Mesendoderm (in vitro differentiated cells): ENCODE measurements around the gene WNK2.

Experiments used
- DNase-seq: peaks from one replicate; pipeline ENCODE4 v3.0.0; 2013
- H2AK5ac ChIP-seq: 2 replicates; pipeline ENCODE4 v1.6.1; 2013; ENCODE audit warnings: low read length, inconsistent platforms
- H2BK120ac ChIP-seq: 2 replicates; pipeline ENCODE4 v1.6.1; 2013; ENCODE audit warnings: low read depth, mild to moderate bottlenecking, low read length, moderate library complexity, mixed read lengths
- H2BK15ac ChIP-seq: replicated peaks from 2 replicates; pipeline ENCODE4 v1.6.1; 2013; ENCODE audit warnings: low read depth, mild to moderate bottlenecking, moderate library complexity
- H2BK5ac ChIP-seq: 2 replicates; pipeline ENCODE4 v1.6.1; 2013; ENCODE audit warnings: low read length, inconsistent platforms
- H3K18ac ChIP-seq: 2 replicates; pipeline ENCODE4 v1.6.1; 2013; ENCODE audit warnings: mild to moderate bottlenecking, low read length, mixed read lengths
- H3K23ac ChIP-seq: one replicate; pipeline ENCODE4 v1.6.1; 2013; ENCODE audit warnings: low read length
- H3K27ac ChIP-seq: 2 replicates; pipeline ENCODE4 v1.5.1; 2013; ENCODE audit warnings: low read depth, mild to moderate bottlenecking, inconsistent platforms, low read length, moderate library complexity
- H3K27me3 ChIP-seq: 2 replicates; pipeline ENCODE4 v1.6.1; 2013; ENCODE audit warnings: low read length, control low read depth, mild to moderate bottlenecking, inconsistent platforms; ENCODE audit not compliant: insufficient read depth, poor library complexity
- H3K36me3 ChIP-seq: 2 replicates; pipeline ENCODE4 v1.6.1; 2013; ENCODE audit warnings: low read length, inconsistent platforms; ENCODE audit not compliant: control insufficient read depth, insufficient read depth
- H3K4ac ChIP-seq: one replicate; pipeline ENCODE4 v1.6.1; 2013; ENCODE audit warnings: low read depth, mild to moderate bottlenecking, low read length, moderate library complexity
- H3K4me1 ChIP-seq: 2 replicates; pipeline ENCODE4 v1.6.1; 2013; ENCODE audit warnings: low read depth, low read length, inconsistent platforms; ENCODE audit not compliant: control insufficient read depth
- H3K4me2 ChIP-seq: 2 replicates; pipeline ENCODE4 v1.6.1; 2013; ENCODE audit warnings: low read length
- H3K4me3 ChIP-seq: 2 replicates; pipeline ENCODE4 v1.5.1; 2013; ENCODE audit warnings: mild to moderate bottlenecking, low read length
- H3K56ac ChIP-seq: one replicate; pipeline ENCODE4 v1.6.1; 2013; ENCODE audit warnings: low read length
- H3K79me1 ChIP-seq: 2 replicates; pipeline ENCODE4 v1.6.1; 2013; ENCODE audit warnings: low read length, inconsistent platforms
- H3K79me2 ChIP-seq: 2 replicates; pipeline ENCODE4 v1.6.1; 2013; ENCODE audit warnings: mild to moderate bottlenecking, low read length; ENCODE audit not compliant: control insufficient read depth, insufficient read depth
- H3K9ac ChIP-seq: 2 replicates; pipeline ENCODE4 v1.6.1; 2013; ENCODE audit warnings: low read length, inconsistent platforms
- H4K5ac ChIP-seq: one replicate; pipeline ENCODE4 v1.6.1; 2013; ENCODE audit warnings: low read length
- H4K8ac ChIP-seq: one replicate; pipeline ENCODE4 v1.6.1; 2013; ENCODE audit warnings: low read depth, mild to moderate bottlenecking, control low read depth, low read length, moderate library complexity
- WGBS: extraction: QIAGEN DNeasy Blood & Tissue Kit; methylation state at CpG from one replicate; pipeline ENCODE4 v1.1.7; 2013; ENCODE audit warnings: low lambda C conversion rate, missing lambda C conversion rate; ENCODE audit not compliant: insufficient coverage; ENCODE audit errors: extremely low coverage; 5-methylcytosine and 5-hydroxymethylcytosine counted together

Gene WNK2

DNA sequence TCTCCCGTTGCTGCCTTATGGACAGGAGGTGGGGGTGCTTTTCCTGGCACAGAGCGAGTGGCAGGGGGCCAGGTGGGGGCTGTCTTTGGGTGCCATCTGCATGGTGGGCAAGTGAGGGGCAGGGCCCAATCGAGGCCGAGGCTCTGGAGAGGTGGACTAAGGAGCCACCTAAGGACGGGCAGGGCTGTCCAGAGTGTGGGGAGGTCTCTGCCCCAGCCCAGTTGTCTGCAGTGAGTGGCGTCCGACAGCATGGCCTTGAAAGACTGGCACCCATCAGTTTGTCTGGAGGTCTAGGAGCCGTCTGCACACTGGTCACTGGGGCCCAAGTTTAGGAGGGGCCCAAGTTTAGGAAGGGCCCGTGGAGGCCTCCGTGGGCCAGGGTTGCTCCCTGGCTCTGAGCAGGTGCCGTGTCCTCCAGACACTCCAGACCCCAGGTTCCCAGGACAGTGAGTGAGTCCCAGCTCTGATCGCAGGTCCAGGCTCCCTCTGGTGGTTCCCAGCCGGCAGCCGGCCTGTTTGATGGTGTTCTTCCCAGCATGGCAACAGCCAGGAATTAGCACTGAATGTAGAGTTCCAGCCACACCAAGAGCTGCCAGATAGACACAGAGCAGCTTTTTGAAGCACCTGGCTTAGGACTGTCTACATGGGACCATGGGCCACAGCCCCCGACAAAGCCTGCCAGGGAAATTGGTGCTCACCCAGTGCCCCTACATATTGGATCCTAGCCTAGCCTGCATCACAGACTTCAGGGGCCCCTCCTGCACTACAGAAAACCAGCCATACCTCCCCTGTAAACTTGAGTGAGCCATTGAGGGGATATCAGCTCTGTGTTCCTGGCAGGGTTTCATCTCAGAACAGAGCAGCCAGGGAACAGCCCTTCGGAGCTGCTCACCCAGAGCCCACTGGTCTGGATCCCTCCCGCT is 120.9 kb downstream of the WNK2 start:
- Histone ChIP-seq H3K18ac (no peak overlapping the region), H4K5ac (no peak overlapping the region), H3K9ac (no peak overlapping the region), H2BK120ac (no peak overlapping the region), H3K79me2 (no peaks in the 10 kb centered on the region), H2BK5ac (no peak overlapping the region), H3K56ac (peak overlapping the region; percentile 15), H2BK15ac (no peak overlapping the region), H3K4me3 (no peak overlapping the region), H3K23ac (no peak overlapping the region), H3K4me1 (no peaks in the 10 kb centered on the region), H3K79me1 (no peaks in the 10 kb centered on the region), H2AK5ac (no peak overlapping the region), H3K36me3 (no peaks in the 10 kb centered on the region), H4K8ac (no peak overlapping the region), H3K27me3 (no peaks in the 10 kb centered on the region), H3K4me2 (no peak overlapping the region), H3K4ac (no peak overlapping the region), H3K27ac (no peak overlapping the region)
- peak; percentile 82 for DNase-seq
- no CpG with 5 or more reads among the region's 17 CpGs for WGBS

DNA sequence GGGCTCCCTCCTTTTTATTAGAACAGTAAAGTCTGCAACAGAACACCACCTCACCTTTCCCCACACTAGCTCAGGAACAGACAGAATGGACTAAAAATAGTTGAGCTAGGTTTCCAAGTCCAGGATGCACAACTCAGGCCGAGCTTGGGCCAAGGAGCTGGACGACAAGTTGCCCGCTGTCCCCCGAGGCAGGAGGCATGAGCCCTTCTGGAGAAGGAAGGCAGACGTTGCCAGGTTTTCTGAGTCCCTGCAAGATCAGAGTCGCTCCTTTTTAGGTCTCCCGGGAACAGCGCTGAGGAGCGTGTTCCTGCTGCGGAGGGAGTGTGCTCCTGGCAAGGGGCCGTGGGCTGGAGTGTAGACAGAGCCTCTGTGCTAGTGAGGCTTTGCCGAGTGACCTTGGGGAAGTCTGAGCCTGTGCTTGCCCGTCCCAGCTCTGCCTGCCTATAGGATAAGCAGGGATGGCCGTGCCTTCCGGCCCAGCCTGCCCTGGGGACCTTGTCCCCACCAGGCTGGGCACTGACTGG is 121.6 kb downstream of the WNK2 start:
- H3K4me2 ChIP-seq = no peak overlapping the region
- no peaks in the 10 kb centered on the region for H3K79me2 ChIP-seq
- H3K27ac ChIP-seq = no peak overlapping the region
- no peak overlapping the region for H3K18ac ChIP-seq
- H3K27me3 ChIP-seq = no peaks in the 10 kb centered on the region
- H2AK5ac ChIP-seq = no peak overlapping the region
- H3K9ac ChIP-seq = no peak overlapping the region
- no peak overlapping the region for H3K56ac ChIP-seq
- H3K79me1 ChIP-seq = no peaks in the 10 kb centered on the region
- H3K23ac ChIP-seq = no peak overlapping the region
- no peak overlapping the region for H4K8ac ChIP-seq
- no peak overlapping the region for H2BK5ac ChIP-seq
- H4K5ac ChIP-seq = no peak overlapping the region
- no peaks in the 10 kb centered on the region for H3K36me3 ChIP-seq
- no peak overlapping the region for H2BK120ac ChIP-seq
- WGBS = no CpG with 5 or more reads among the region's 15 CpGs
- H3K4me1 ChIP-seq = no peaks in the 10 kb centered on the region
- DNase-seq = no peak
- H2BK15ac ChIP-seq = no peak overlapping the region
- H3K4ac ChIP-seq = no peak overlapping the region
- no peak overlapping the region for H3K4me3 ChIP-seq

DNA sequence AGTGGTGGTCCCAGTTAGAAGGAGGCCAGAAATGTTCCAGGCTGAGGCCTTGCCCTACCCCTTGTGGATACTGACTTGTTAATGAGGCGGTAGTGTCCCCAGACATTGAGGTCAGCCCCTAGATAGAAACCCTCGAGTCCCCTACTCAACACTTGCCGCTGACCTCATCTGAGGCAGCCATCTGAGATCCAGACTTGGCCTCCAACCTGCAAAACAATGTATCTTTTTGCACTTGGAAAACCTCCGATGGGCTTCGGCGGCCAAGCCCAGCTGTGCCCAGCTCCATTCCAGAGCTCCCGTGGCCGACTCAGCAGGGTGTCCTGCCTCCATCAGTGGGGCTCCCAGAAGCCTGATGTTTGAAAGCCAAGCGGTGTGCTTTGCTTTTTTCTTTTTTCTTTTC is 122.1 kb downstream of the WNK2 start:
- H3K9ac ChIP-seq = no peak overlapping the region
- no peak overlapping the region for H2AK5ac ChIP-seq
- no peak overlapping the region for H4K8ac ChIP-seq
- H3K79me2 ChIP-seq = no peaks in the 10 kb centered on the region
- H3K56ac ChIP-seq = no peak overlapping the region
- no peak overlapping the region for H2BK15ac ChIP-seq
- H3K4me3 ChIP-seq = no peak overlapping the region
- H3K4me2 ChIP-seq = no peak overlapping the region
- no peak overlapping the region for H4K5ac ChIP-seq
- no peak for DNase-seq
- no peaks in the 10 kb centered on the region for H3K79me1 ChIP-seq
- no peak overlapping the region for H2BK5ac ChIP-seq
- no peaks in the 10 kb centered on the region for H3K4me1 ChIP-seq
- no peaks in the 10 kb centered on the region for H3K27me3 ChIP-seq
- H3K18ac ChIP-seq = no peak overlapping the region
- WGBS = no CpG with 5 or more reads among the region's 9 CpGs
- H3K23ac ChIP-seq = no peak overlapping the region
- H3K27ac ChIP-seq = no peak overlapping the region
- no peaks in the 10 kb centered on the region for H3K36me3 ChIP-seq
- H2BK120ac ChIP-seq = no peak overlapping the region
- no peak overlapping the region for H3K4ac ChIP-seq

DNA sequence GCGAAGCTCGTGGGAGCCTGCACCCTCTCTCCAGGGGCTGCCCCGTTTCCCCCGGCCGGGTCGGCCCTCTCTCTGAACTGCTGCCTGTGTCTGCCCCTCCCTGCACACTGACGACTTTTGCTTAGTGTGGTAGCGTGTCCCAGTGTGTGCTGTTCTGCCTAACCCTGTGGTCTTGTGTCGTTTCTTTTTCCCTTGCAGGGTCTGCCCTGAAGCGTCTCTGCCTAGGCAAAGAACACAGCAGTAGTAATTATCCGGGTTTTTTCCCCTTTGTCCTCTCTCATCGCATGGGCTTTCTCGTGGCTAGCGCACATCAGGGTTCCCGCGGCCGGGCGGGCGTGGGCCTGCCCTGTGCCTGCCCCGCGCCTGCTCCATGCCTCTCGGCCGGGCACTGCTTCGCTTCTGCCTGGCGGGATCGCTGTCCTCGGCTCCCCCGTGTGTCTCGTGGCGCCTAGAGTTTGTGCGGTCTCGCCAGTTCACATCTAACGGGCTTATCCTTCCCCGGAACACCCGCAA is 122.7 kb downstream of the WNK2 start:
- no peak overlapping the region for H4K8ac ChIP-seq

DNA sequence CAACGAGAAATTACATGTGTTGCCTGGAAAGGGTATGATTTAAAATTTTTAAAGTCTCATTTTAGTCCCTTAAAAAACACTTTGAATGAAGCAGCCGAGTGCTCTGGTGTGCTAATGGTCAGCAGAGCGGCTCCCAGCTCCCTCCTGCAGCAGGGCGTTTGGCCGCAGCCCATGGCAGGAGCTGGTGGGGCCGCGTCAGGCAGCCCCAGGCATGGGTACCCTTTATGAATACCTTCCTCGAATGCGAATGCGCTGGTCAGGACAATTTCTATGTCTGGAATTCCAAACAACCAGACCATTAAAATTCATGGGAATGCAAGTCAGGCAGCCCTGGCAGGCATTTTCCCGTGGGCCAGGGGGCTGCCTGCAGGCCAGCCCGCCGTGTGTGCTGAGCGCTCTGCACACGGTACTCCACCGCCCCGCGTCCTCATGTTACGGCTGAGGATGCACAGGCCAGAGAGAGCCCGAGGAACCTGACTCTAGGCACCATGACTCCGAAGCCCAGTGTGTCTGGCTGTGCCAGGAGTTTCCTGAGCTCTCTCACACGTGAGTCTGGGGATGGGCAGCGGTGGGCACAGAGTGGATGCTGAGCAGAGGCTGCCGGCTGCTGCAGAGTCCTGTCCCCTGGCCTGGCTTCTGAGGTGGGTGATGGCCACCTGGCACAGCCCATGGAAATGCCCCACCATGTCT is 123.7 kb downstream of the WNK2 start:
- Histone ChIP-seq H3K27me3 (no peaks in the 10 kb centered on the region), H3K4ac (no peak overlapping the region), H3K4me1 (no peaks in the 10 kb centered on the region), H2BK15ac (no peak overlapping the region), H2BK120ac (no peak overlapping the region), H3K4me3 (no peak overlapping the region), H3K18ac (no peak overlapping the region), H3K27ac (no peak overlapping the region), H3K23ac (no peak overlapping the region), H3K36me3 (no peaks in the 10 kb centered on the region), H2BK5ac (no peak overlapping the region), H4K8ac (no peak overlapping the region), H3K9ac (no peak overlapping the region), H2AK5ac (no peak overlapping the region), H3K56ac (no peak overlapping the region), H3K79me2 (no peaks in the 10 kb centered on the region), H3K4me2 (no peak overlapping the region), H3K79me1 (no peaks in the 10 kb centered on the region), H4K5ac (no peak overlapping the region)
- no CpG with 5 or more reads among the region's 24 CpGs for WGBS
- DNase-seq = no peak

More for the DNA sequence above, 122.7 kb downstream of the WNK2 start:
- Histone ChIP-seq H3K56ac (no peak overlapping the region), H3K4me3 (no peak overlapping the region), H3K79me1 (no peaks in the 10 kb centered on the region), H3K4me2 (no peak overlapping the region), H3K23ac (no peak overlapping the region), H3K27me3 (no peaks in the 10 kb centered on the region), H3K36me3 (no peaks in the 10 kb centered on the region), H4K5ac (no peak overlapping the region), H3K9ac (no peak overlapping the region), H3K27ac (no peak overlapping the region), H2AK5ac (no peak overlapping the region), H2BK15ac (no peak overlapping the region), H3K18ac (no peak overlapping the region), H3K79me2 (no peaks in the 10 kb centered on the region), H2BK120ac (no peak overlapping the region), H3K4me1 (no peaks in the 10 kb centered on the region), H3K4ac (no peak overlapping the region), H2BK5ac (no peak overlapping the region)
- no peak for DNase-seq
- no CpG with 5 or more reads among the region's 35 CpGs for WGBS
